SU-DHL-6 (cell line): ENCODE measurements around the gene ITIH3.

Experiments
- H2AFZ ChIP-seq: fragments of 200-600 bp; sonication (generic); 2 replicates; pipeline ENCODE4 v1.6.1; 2014; ENCODE audit warnings: low read depth, mild to moderate bottlenecking, moderate library complexity, mixed read lengths, antibody characterized with exemption, low read length; ENCODE audit not compliant: severe bottlenecking
- H3F3A ChIP-seq: fragments of 200-600 bp; shearing (Covaris generic); 2 replicates; pipeline ENCODE4 v1.6.0; 2016; ENCODE audit warnings: antibody characterized with exemption, mild to moderate bottlenecking; ENCODE audit not compliant: insufficient read depth
- H3K27ac ChIP-seq: fragments of 200-600 bp; sonication (generic); 2 replicates; pipeline ENCODE4 v1.5.1; 2016; ENCODE audit warnings: low read depth, mild to moderate bottlenecking, low read length, moderate library complexity, mixed read lengths
- H3K27me3 ChIP-seq: fragments of 200-600 bp; sonication (generic), shearing (Covaris generic); 2 replicates; pipeline ENCODE4 v1.6.0; 2014; ENCODE audit warnings: mild to moderate bottlenecking, low read length
- H3K36me3 ChIP-seq: fragments of 200-600 bp; sonication (generic); 2 replicates; pipeline ENCODE4 v1.6.1; 2014; ENCODE audit warnings: mild to moderate bottlenecking, low read length, mixed read lengths
- H3K4me2 ChIP-seq: fragments of 300-600, 200-600 bp; shearing (Covaris generic), sonication (generic); 2 replicates; pipeline ENCODE4 v1.6.0; 2014; ENCODE audit warnings: low read length, low read depth, mild to moderate bottlenecking; ENCODE audit not compliant: poor library complexity, severe bottlenecking
- H3K4me3 ChIP-seq: fragments of 200-600 bp; sonication (generic); 2 replicates; pipeline ENCODE4 v1.5.1; 2014; ENCODE audit warnings: antibody characterized with exemption, low read length, mild to moderate bottlenecking, mixed read lengths; ENCODE audit not compliant: insufficient read depth, poor library complexity, severe bottlenecking
- H3K79me2 ChIP-seq: fragments of 200-600 bp; sonication (generic); 2 replicates; pipeline ENCODE4 v1.6.1; 2014; ENCODE audit warnings: mild to moderate bottlenecking, low read length, moderate library complexity; ENCODE audit not compliant: insufficient read depth
- H3K9ac ChIP-seq: fragments of 200-600 bp; sonication (generic); 2 replicates; pipeline ENCODE4 v1.7.0; 2014; ENCODE audit warnings: mild to moderate bottlenecking, low read length
- H3K9me2 ChIP-seq: fragments of 200-600 bp; sonication (generic); replicated peaks from 2 replicates; pipeline ENCODE4 v1.6.1; 2014; ENCODE audit warnings: low read length; ENCODE audit not compliant: insufficient read depth
- H3K9me3 ChIP-seq: fragments of 200-600 bp; sonication (generic); 2 replicates; pipeline ENCODE4 v1.6.1; 2014; ENCODE audit warnings: low read length, mixed read lengths; ENCODE audit not compliant: insufficient read depth
- H4K20me1 ChIP-seq: fragments of 200-600 bp; sonication (generic); 2 replicates; pipeline ENCODE4 v1.6.1; 2014; ENCODE audit warnings: low read depth, mild to moderate bottlenecking, antibody characterized with exemption, low read length, moderate library complexity, mixed read lengths
- EZH2phosphoT487 ChIP-seq: fragments of 200-600 bp; sonication (generic), shearing (Covaris generic); conservative IDR thresholded peaks from 2 replicates; pipeline ENCODE4 v1.6.1; 2018; ENCODE audit warnings: mild to moderate bottlenecking, antibody characterized with exemption, low read length, moderate library complexity, mixed read lengths
- TF ChIP-seq, protein P1 (sequence below): fragments of 200-600 bp; sonication (generic); IDR thresholded peaks from one replicate; pipeline ENCODE4 v1.5.1; 2017; ENCODE audit warnings: antibody characterized with exemption, mild to moderate bottlenecking, low read length, moderate library complexity; ENCODE audit not compliant: insufficient read depth, poor library complexity, severe bottlenecking

The ITIH3 gene

DNA sequence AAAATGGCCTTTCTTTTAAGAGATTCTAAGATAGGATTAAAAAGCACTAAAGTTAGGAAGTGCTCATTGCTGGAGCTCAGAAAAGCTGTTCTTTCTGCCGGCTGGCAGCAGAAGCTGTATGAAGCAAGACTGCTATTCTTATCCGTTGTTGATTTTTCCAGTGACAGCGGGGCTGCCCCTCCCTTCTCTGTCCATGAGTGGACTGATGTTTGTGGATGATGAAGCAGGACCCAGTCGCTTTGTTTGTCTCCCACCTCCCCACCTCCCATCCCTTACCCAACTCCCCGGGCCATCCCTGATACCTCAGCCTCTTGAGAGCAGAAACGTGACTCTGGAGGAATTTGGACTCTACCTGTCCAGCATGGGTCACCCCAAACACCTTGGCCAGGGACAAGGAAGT lies 50.6 kb downstream of the ITIH3 start:
- Histone ChIP-seq H3K27ac (no peak overlapping the region), H2AFZ (no peak overlapping the region), H3K4me3 (no peak overlapping the region), H3K36me3 (no peaks in the 10 kb centered on the region), H3K9ac (no peak overlapping the region), H4K20me1 (no peaks in the 10 kb centered on the region), H3K4me2 (no peak overlapping the region), H3K9me3 (no peaks in the 10 kb centered on the region), H3K27me3 (no peaks in the 10 kb centered on the region), H3K9me2 (no peaks in the 10 kb centered on the region), H3K79me2 (no peaks in the 10 kb centered on the region), H3F3A (no peaks in the 10 kb centered on the region)
- TF ChIP-seq, protein P1, sequence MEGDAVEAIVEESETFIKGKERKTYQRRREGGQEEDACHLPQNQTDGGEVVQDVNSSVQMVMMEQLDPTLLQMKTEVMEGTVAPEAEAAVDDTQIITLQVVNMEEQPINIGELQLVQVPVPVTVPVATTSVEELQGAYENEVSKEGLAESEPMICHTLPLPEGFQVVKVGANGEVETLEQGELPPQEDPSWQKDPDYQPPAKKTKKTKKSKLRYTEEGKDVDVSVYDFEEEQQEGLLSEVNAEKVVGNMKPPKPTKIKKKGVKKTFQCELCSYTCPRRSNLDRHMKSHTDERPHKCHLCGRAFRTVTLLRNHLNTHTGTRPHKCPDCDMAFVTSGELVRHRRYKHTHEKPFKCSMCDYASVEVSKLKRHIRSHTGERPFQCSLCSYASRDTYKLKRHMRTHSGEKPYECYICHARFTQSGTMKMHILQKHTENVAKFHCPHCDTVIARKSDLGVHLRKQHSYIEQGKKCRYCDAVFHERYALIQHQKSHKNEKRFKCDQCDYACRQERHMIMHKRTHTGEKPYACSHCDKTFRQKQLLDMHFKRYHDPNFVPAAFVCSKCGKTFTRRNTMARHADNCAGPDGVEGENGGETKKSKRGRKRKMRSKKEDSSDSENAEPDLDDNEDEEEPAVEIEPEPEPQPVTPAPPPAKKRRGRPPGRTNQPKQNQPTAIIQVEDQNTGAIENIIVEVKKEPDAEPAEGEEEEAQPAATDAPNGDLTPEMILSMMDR = no peak
- no peak for TF ChIP-seq EZH2phosphoT487

DNA sequence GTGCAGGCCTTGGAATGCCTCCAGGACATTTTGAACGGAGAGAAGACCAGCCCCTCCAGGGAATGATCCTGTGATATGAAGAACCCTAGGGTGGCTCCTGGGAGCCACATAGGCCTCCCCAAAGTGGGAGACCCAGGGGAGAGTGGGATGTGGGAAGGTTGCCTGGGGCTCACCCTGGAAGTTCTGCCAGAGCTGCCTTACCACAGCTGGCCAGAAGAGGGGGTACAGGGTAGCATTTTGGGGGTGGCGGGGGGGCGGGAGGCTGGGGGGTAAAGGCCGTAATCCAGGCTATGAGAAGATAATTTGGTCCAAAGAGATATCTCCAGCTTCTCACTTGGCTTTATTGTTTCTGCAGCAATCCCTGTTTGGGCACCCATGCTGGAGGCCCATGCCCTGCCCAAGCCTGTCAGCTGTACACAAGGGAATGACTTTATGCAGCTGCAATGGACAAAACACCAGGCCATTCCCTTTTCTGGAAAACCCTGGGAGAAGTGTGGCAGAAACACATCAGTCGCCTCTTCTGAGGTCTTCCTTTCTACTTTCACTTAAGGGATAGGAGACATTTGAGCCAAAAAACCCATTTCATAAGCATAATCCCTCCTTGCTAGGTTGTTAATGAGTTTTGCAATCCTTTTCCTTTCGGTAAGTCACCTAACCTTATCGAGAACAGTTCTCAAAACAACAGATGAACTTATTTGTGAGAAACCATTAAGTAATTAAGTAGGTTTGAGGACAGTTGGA lies 51.3 kb downstream of the ITIH3 start:
- Histone ChIP-seq H4K20me1 (no peaks in the 10 kb centered on the region), H3K79me2 (no peaks in the 10 kb centered on the region), H3K9ac (no peak overlapping the region), H3F3A (no peaks in the 10 kb centered on the region), H3K27me3 (no peaks in the 10 kb centered on the region), H3K9me2 (no peaks in the 10 kb centered on the region), H3K4me2 (no peak overlapping the region), H3K36me3 (no peaks in the 10 kb centered on the region), H2AFZ (no peak overlapping the region), H3K9me3 (no peaks in the 10 kb centered on the region), H3K4me3 (no peak overlapping the region), H3K27ac (no peak overlapping the region)
- TF ChIP-seq, protein P1 = peak; percentile 69
- TF ChIP-seq EZH2phosphoT487 = no peak

DNA sequence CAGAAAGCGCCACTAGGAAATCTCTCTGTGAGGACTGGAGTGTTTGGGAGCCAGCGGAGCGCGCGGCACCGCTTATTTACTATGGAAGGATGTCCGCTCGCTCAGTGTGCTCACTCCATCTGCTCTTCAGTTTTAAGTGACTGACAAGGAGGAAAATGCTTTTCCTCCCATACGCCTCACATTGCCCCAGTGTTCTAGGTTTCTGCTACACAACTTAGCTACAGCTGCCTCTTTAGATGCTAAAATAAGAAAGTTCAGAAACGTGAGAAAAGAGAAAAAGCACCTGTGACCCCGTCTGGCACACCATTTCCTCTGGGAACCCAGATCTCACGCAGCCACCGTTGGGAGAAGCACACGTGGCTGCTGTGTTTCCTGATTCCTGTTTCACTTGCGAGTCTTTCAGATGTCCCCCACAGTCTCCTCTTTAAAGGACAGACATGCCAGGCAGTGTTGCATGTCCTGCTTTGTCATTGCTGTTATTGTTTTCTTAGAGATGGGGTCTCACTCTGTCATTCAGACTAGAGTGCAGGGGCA lies 51.9 kb downstream of the ITIH3 start:
- H3K27ac ChIP-seq = no peak overlapping the region
- H3F3A ChIP-seq = no peaks in the 10 kb centered on the region
- H3K9ac ChIP-seq = no peak overlapping the region
- no peaks in the 10 kb centered on the region for H4K20me1 ChIP-seq
- H3K4me2 ChIP-seq = no peak overlapping the region
- H3K36me3 ChIP-seq = no peaks in the 10 kb centered on the region
- H3K4me3 ChIP-seq = no peak overlapping the region
- no peaks in the 10 kb centered on the region for H3K79me2 ChIP-seq
- no peaks in the 10 kb centered on the region for H3K9me2 ChIP-seq
- no peaks in the 10 kb centered on the region for H3K9me3 ChIP-seq
- no peaks in the 10 kb centered on the region for H3K27me3 ChIP-seq
- TF ChIP-seq, protein P1 = no peak
- TF ChIP-seq EZH2phosphoT487 = no peak
- no peak overlapping the region for H2AFZ ChIP-seq
